ENCODE results near the gene HOXB6. TPM values are rescaled to one million over a fixed set of nuclear protein-coding genes. Genes with fewer than 3 reads are reported as not detected.

The HOXB6 gene
- total and polyA plus RNA-seq, 7 experiments from 2014 or later = 0.34 TPM; not detected in 6

GRCh38 chr17:48591255-48592056, 13.3 kb downstream of the HOXB6 start:
- no peaks in the 10 kb centered on the region for H3K9me3 ChIP-seq (ENCODE audit: control insufficient read depth in 2 of 3, low read length in 3 of 3)
- ATAC-seq (no peak), DNase-seq (no peak)
- H3K4me3 ChIP-seq (ENCODE audit: low read length) = no peak overlapping the region
- no peak overlapping the region for H3K27ac ChIP-seq (ENCODE audit: low read depth, low read length)
- peaks cover 3 to 40% of the 10 kb centered on the region in 2 donors for H3K27me3 ChIP-seq (ENCODE audit: control insufficient read depth in 2 of 2, insufficient read depth in 2 of 2, low read length in 2 of 2)
- ChIA-PET CTCF (interaction anchor here (0.6 to 2.6 kb wide), 6 partner anchors 9 to 630 kb away, joined by 3 to 18 read pairs (median 4); no protein-coding TSS in a partner anchor), POLR2A (no interaction called here)
- H3K36me3 ChIP-seq (ENCODE audit: control insufficient read depth in 2 of 3, insufficient read depth in 3 of 3, low read length in 3 of 3) = no peaks in the 10 kb centered on the region
- H3K4me1 Mint-ChIP-seq = peaks cover 17 to 57% (median 28%) of the 10 kb centered on the region in 7 donors
- peak overlapping the region in 5 of 10 donors; percentile 6 to 81 (median 51) for H3K4me3 Mint-ChIP-seq
- peaks cover 14 to 21% of the 10 kb centered on the region in 2 donors for H3K4me1 ChIP-seq (ENCODE audit: control insufficient read depth in 2 of 2, insufficient read depth in 2 of 2, low read length in 2 of 2)
- intact Hi-C loops (cut with micrococcal nuclease) = loop anchor here (2.0 to 10.0 kb wide), 2 partner anchors 333 to 417 kb away; no protein-coding TSS in a partner anchor
- H3K27ac Mint-ChIP-seq = no peak overlapping the region
- no peaks in the 10 kb centered on the region for H3K9me3 Mint-ChIP-seq
- peaks cover 89 to 97% (median 93%) of the 10 kb centered on the region in 5 donors for H3K27me3 Mint-ChIP-seq
- H3K36me3 Mint-ChIP-seq = peaks cover 0 to 9% (median 0%) of the 10 kb centered on the region in 5 donors

GRCh38 chr17:48590607-48591161, 14.1 kb downstream of the HOXB6 start:
- H3K27me3 Mint-ChIP-seq = peaks cover 90 to 97% (median 95%) of the 10 kb centered on the region in 5 donors
- intact Hi-C loops (cut with micrococcal nuclease) = loop anchor here in 1 of 2 donors (10.0 kb wide), 1 partner anchor 416 kb away; no protein-coding TSS in a partner anchor
- H3K27ac ChIP-seq (ENCODE audit: low read depth, low read length) = no peak overlapping the region
- H3K36me3 ChIP-seq (ENCODE audit: control insufficient read depth in 2 of 3, insufficient read depth in 3 of 3, low read length in 3 of 3) = no peaks in the 10 kb centered on the region
- peak overlapping the region in 1 of 9 donors; percentile 40 for H3K27ac Mint-ChIP-seq
- no peaks in the 10 kb centered on the region for H3K9me3 Mint-ChIP-seq
- ATAC-seq (no peak), DNase-seq (no peak)
- H3K4me3 Mint-ChIP-seq = peak overlapping the region in 2 of 10 donors; percentile 6 to 76
- H3K4me1 Mint-ChIP-seq = peaks cover 20 to 60% (median 32%) of the 10 kb centered on the region in 7 donors
- H3K4me3 ChIP-seq (ENCODE audit: low read length) = no peak overlapping the region
- peaks cover 20 to 23% of the 10 kb centered on the region in 2 donors for H3K4me1 ChIP-seq (ENCODE audit: control insufficient read depth in 2 of 2, insufficient read depth in 2 of 2, low read length in 2 of 2)
- POLR2A ChIA-PET = interaction anchor here (0.6 kb wide), 1 partner anchor 335 kb away, joined by 3 read pairs; no protein-coding TSS in a partner anchor
- peaks cover 8 to 42% of the 10 kb centered on the region in 2 donors for H3K27me3 ChIP-seq (ENCODE audit: control insufficient read depth in 2 of 2, insufficient read depth in 2 of 2, low read length in 2 of 2)
- H3K36me3 Mint-ChIP-seq = peaks cover 0 to 9% (median 0%) of the 10 kb centered on the region in 5 donors
- H3K9me3 ChIP-seq (ENCODE audit: control insufficient read depth in 2 of 3, low read length in 3 of 3) = no peaks in the 10 kb centered on the region
- CTCF ChIA-PET = interaction anchor here (0.7 to 2.6 kb wide), 3 partner anchors 27 to 216 kb away, joined by 3 to 8 read pairs (median 4); no protein-coding TSS in a partner anchor

- no peaks in the 10 kb centered on the region for H3K9me3 ChIP-seq (ENCODE audit: control insufficient read depth in 2 of 3, low read length in 3 of 3)
- DNase-seq = no peak
- H3K27ac Mint-ChIP-seq = peak within 1 kb of the TSS in 1 of 9 donors; percentile 40
- peaks cover 0 to 9% (median 0%) of the 10 kb centered on the region in 5 donors for H3K36me3 Mint-ChIP-seq
- ATAC-seq = no peak
- H3K27me3 ChIP-seq (ENCODE audit: control insufficient read depth in 2 of 2, insufficient read depth in 2 of 2, low read length in 2 of 2) = peaks cover 8 to 43% of the 10 kb centered on the region in 2 donors
- no peak within 1 kb of the TSS for H3K4me3 ChIP-seq (ENCODE audit: low read length)
- intact Hi-C loops (cut with micrococcal nuclease) = loop anchor here in 1 of 2 donors (10.0 kb wide), 1 partner anchor 415 kb away; no protein-coding TSS in a partner anchor
- POLR2A ChIA-PET = interaction anchor here (0.6 to 1.4 kb wide), 2 partner anchors 16 to 334 kb away, joined by 3 to 5 read pairs; no protein-coding TSS in a partner anchor
- no peak within 1 kb of the TSS for H3K27ac ChIP-seq (ENCODE audit: low read depth, low read length)
- H3K4me1 Mint-ChIP-seq = peaks cover 26 to 66% (median 39%) of the 10 kb centered on the region in 7 donors
- no peaks in the 10 kb centered on the region for H3K36me3 ChIP-seq (ENCODE audit: control insufficient read depth in 2 of 3, insufficient read depth in 3 of 3, low read length in 3 of 3)
- H3K4me3 Mint-ChIP-seq = peak within 1 kb of the TSS in 2 of 10 donors; percentile 6 to 76
- peaks cover 87 to 97% (median 94%) of the 10 kb centered on the region in 5 donors for H3K27me3 Mint-ChIP-seq
- H3K9me3 Mint-ChIP-seq = no peaks in the 10 kb centered on the region
- H3K4me1 ChIP-seq (ENCODE audit: control insufficient read depth in 2 of 2, insufficient read depth in 2 of 2, low read length in 2 of 2) = peaks cover 21 to 25% of the 10 kb centered on the region in 2 donors
- CTCF ChIA-PET = interaction anchor here (0.7 to 2.6 kb wide), 4 partner anchors 28 to 215 kb away, joined by 3 to 8 read pairs (median 4); no protein-coding TSS in a partner anchor
These were observed 14.8 kb downstream of the HOXB6 start, which contains the start of gene HOXB3 for GRCh38 chr17:48589831-48590606. Gene HOXB3 (minus strand): TSS chr17:48590241. CDS start chr17:48552474, 37,767 bp downstream.

GRCh38 chr17:48589060-48589830, 15.5 kb downstream of the HOXB6 start:
- no peak for ATAC-seq

GRCh38 chr17:48588528-48588927, 16.3 kb downstream of the HOXB6 start:
- H3K9me3 ChIP-seq (ENCODE audit: control insufficient read depth in 2 of 3, low read length in 3 of 3) = no peaks in the 10 kb centered on the region
- Mint-ChIP-seq H3K27me3 (peaks cover 90 to 99% (median 95%) of the 10 kb centered on the region in 5 donors), H3K4me3 (peak overlapping the region in 1 of 10 donors; percentile 8), H3K4me1 (peaks cover 27 to 68% (median 37%) of the 10 kb centered on the region in 7 donors), H3K36me3 (peaks cover 0 to 10% (median 0%) of the 10 kb centered on the region in 5 donors), H3K27ac (peak overlapping the region in 2 of 9 donors; percentile 46 to 59), H3K9me3 (no peaks in the 10 kb centered on the region)
- H3K27me3 ChIP-seq (ENCODE audit: control insufficient read depth in 2 of 2, insufficient read depth in 2 of 2, low read length in 2 of 2) = peaks cover 8 to 37% of the 10 kb centered on the region in 2 donors
- intact Hi-C loops (cut with micrococcal nuclease) = no loop called here
- ATAC-seq = no peak
- DNase-seq = no peak
- POLR2A ChIA-PET = interaction anchor here (1.1 to 1.4 kb wide), 2 partner anchors 14 to 242 kb away, joined by 3 to 5 read pairs; no protein-coding TSS in a partner anchor
- no peak overlapping the region for H3K27ac ChIP-seq (ENCODE audit: low read depth, low read length)
- CTCF ChIA-PET = interaction anchor here (0.8 to 3.0 kb wide), 10 partner anchors 75 to 470 kb away, joined by 3 to 10 read pairs (median 3); no protein-coding TSS in a partner anchor
- no peaks in the 10 kb centered on the region for H3K36me3 ChIP-seq (ENCODE audit: control insufficient read depth in 2 of 3, insufficient read depth in 3 of 3, low read length in 3 of 3)
- no peak overlapping the region for H3K4me3 ChIP-seq (ENCODE audit: low read length)
- H3K4me1 ChIP-seq (ENCODE audit: control insufficient read depth in 2 of 2, insufficient read depth in 2 of 2, low read length in 2 of 2) = peaks cover 20 to 23% of the 10 kb centered on the region in 2 donors

More at GRCh38 chr17:48589060-48589830, 15.5 kb downstream of the HOXB6 start:
- ChIA-PET POLR2A (interaction anchor here (1.1 to 1.4 kb wide), 2 partner anchors 15 to 243 kb away, joined by 3 to 5 read pairs; no protein-coding TSS in a partner anchor), CTCF (interaction anchor here (0.8 to 2.6 kb wide), 3 partner anchors 30 to 97 kb away, joined by 3 to 8 read pairs (median 3); no protein-coding TSS in a partner anchor)
- no peak overlapping the region for H3K4me3 ChIP-seq (ENCODE audit: low read length)
- no peak for DNase-seq
- no peak overlapping the region for H3K27ac ChIP-seq (ENCODE audit: low read depth, low read length)
- no peaks in the 10 kb centered on the region for H3K9me3 ChIP-seq (ENCODE audit: control insufficient read depth in 2 of 3, low read length in 3 of 3)
- peaks cover 27 to 69% (median 40%) of the 10 kb centered on the region in 7 donors for H3K4me1 Mint-ChIP-seq
- peaks cover 8 to 38% of the 10 kb centered on the region in 2 donors for H3K27me3 ChIP-seq (ENCODE audit: control insufficient read depth in 2 of 2, insufficient read depth in 2 of 2, low read length in 2 of 2)
- H3K27ac Mint-ChIP-seq = no peak overlapping the region
- peak overlapping the region in 1 of 10 donors; percentile 38 for H3K4me3 Mint-ChIP-seq
- peaks cover 0 to 9% (median 0%) of the 10 kb centered on the region in 5 donors for H3K36me3 Mint-ChIP-seq
- intact Hi-C loops (cut with micrococcal nuclease) = no loop called here
- no peaks in the 10 kb centered on the region for H3K36me3 ChIP-seq (ENCODE audit: control insufficient read depth in 2 of 3, insufficient read depth in 3 of 3, low read length in 3 of 3)
- no peaks in the 10 kb centered on the region for H3K9me3 Mint-ChIP-seq
- H3K4me1 ChIP-seq (ENCODE audit: control insufficient read depth in 2 of 2, insufficient read depth in 2 of 2, low read length in 2 of 2) = peaks cover 21 to 28% of the 10 kb centered on the region in 2 donors
- H3K27me3 Mint-ChIP-seq = peaks cover 90 to 98% (median 94%) of the 10 kb centered on the region in 5 donors
